ENCODE measurements around the gene SCGB3A1. TPM values are rescaled to one million over a fixed set of nuclear protein-coding genes. Genes with fewer than 3 reads are reported as not detected.

Gene SCGB3A1
- total RNA-seq, 1 experiment from 2014 or later, result not detected

GRCh38 chr5:180609817-180610550, 18.7 kb upstream of the SCGB3A1 start:
- H2BK12ac ChIP-seq (ENCODE audit: insufficient read length, low read depth, low read length), result no peak overlapping the region
- Mint-ChIP-seq H3K27me3 (ENCODE audit: low read depth) (no peaks in the 10 kb centered on the region; the same call in 1 of the 2 replicates), H3K9me3 (no peaks in the 10 kb centered on the region; a peak in 1 of 5 replicates), H3K27ac (no peak overlapping the region; a peak in 1 of 7 replicates), H3K36me3 (ENCODE audit: insufficient read depth in 1 of 3, low read depth in 3 of 3) (no peaks in the 10 kb centered on the region; a peak in 1 of 7 replicates), H3K4me3 (no peak overlapping the region), H3K4me1 (no peaks in the 10 kb centered on the region; a peak in 1 of 4 replicates)
- no peak overlapping the region for H3T11ph ChIP-seq (ENCODE audit: low read length)
- no peaks in the 10 kb centered on the region for H4K20me1 ChIP-seq (ENCODE audit: control insufficient read depth, insufficient read depth, insufficient read length)
- H3K79me1 ChIP-seq (ENCODE audit: insufficient read depth, low read depth, low read length, poor library complexity, severe bottlenecking), result no peaks in the 10 kb centered on the region
- no peak overlapping the region for H3K18ac ChIP-seq (ENCODE audit: insufficient read length, low read depth, low read length)
- no peak overlapping the region for H4K5ac ChIP-seq (ENCODE audit: insufficient read length, low read depth, low read length)
- H3K9ac ChIP-seq (ENCODE audit: extremely low read depth, insufficient read length, low read length), result no peak overlapping the region
- H3K14ac ChIP-seq (ENCODE audit: insufficient read depth, low read length), result no peak overlapping the region
- H3K23ac ChIP-seq (ENCODE audit: insufficient read length, low read depth, low read length), result no peak overlapping the region
- H2AK5ac ChIP-seq (ENCODE audit: insufficient read length, low read length), result no peak overlapping the region
- no peak overlapping the region for H4K91ac ChIP-seq (ENCODE audit: insufficient read length, low read depth, low read length)
- H3K4me1 ChIP-seq (ENCODE audit: insufficient read depth, low read length), result no peaks in the 10 kb centered on the region
- no peaks in the 10 kb centered on the region for H3K27me3 ChIP-seq (ENCODE audit: insufficient read depth, low read length)
- WGBS (ENCODE audit: extremely low coverage, insufficient read length, low lambda C conversion rate), result no CpG with 5 or more reads among the region's 23 CpGs
- no peak overlapping the region for H3K27ac ChIP-seq (ENCODE audit: insufficient read length, low read depth, low read length)
- H2BK5ac ChIP-seq (ENCODE audit: insufficient read length, low read length), result no peak overlapping the region
- H2BK120ac ChIP-seq (ENCODE audit: low read depth, low read length, poor library complexity, severe bottlenecking), result no peak overlapping the region
- no peak overlapping the region for H3K4me2 ChIP-seq (ENCODE audit: insufficient read depth, insufficient read length, low read length)
- H2AFZ ChIP-seq (ENCODE audit: low read length), result no peak overlapping the region
- DNase-seq, result no peak
- no peak overlapping the region for H3K56ac ChIP-seq (ENCODE audit: insufficient read length, low read depth, low read length)
- no peak overlapping the region for H4K8ac ChIP-seq (replicated peaks; ENCODE audit: insufficient read length, low read depth, low read length)
- no peaks in the 10 kb centered on the region for H3K23me2 ChIP-seq (ENCODE audit: insufficient read length, low read depth, low read length, poor library complexity, severe bottlenecking)
- H2BK20ac ChIP-seq (ENCODE audit: low read depth, low read length, poor library complexity, severe bottlenecking), result no peak overlapping the region
- no peak overlapping the region for H3K4ac ChIP-seq (ENCODE audit: low read depth, low read length)
- TF ChIP-seq CTCF (conservative IDR thresholded peaks at IDR 0.05), result no peak
- no peaks in the 10 kb centered on the region for H3K9me3 ChIP-seq (ENCODE audit: control insufficient read depth, low read depth, low read length)
- H3K79me2 ChIP-seq (ENCODE audit: insufficient read depth, low read length), result no peaks in the 10 kb centered on the region
- H2BK15ac ChIP-seq (ENCODE audit: low read depth, low read length), result no peak overlapping the region
